OCI-LY7 (cell line): ENCODE data around the gene LARGE1. TPM values are rescaled to one million over a fixed set of nuclear protein-coding genes. Genes with fewer than 3 reads are reported as not detected.
A peak's percentile ranks its signal among the peaks of the same experiment; 100 is the strongest.

Experiments
- BruUV-seq: library from RNA; stranded (reverse); fragments of 400-500 nt; replicated peaks from 2 replicates; lab custom pipeline; 2021; lab: Mats Ljungman, UMichigan
- CTCF ChIA-PET: fragments of 300-600 bp; sonication (Branson Sonifier 250); formaldehyde crosslinking; loops from one replicate; lab custom pipeline; 2022; ENCODE audit warnings: antibody characterized with exemption; ENCODE audit not compliant: unreplicated experiment; lab: Charles Lee
- POLR2A ChIA-PET: fragments of 300-600 bp; sonication (Branson Sonifier 250); formaldehyde crosslinking; loops from one replicate; lab custom pipeline; 2022; ENCODE audit warnings: antibody characterized with exemption; lab: Charles Lee
- DNase-seq: peaks from one replicate; pipeline ENCODE4 v3.0.0-alpha.2; 2015; ENCODE audit warnings: low spot score
- H2AFZ ChIP-seq: fragments of 200-600 bp; sonication (generic), shearing (Covaris generic); 2 replicates; pipeline ENCODE4 v1.6.1; 2014; ENCODE audit warnings: mild to moderate bottlenecking, antibody characterized with exemption, low read length, moderate library complexity
- H3K27ac ChIP-seq: fragments of 200-600 bp; sonication (generic); 2 replicates; pipeline ENCODE4 v1.5.1; 2014; ENCODE audit warnings: mixed run types, low read depth, mild to moderate bottlenecking, moderate library complexity, low read length, inconsistent platforms; ENCODE audit not compliant: poor library complexity, severe bottlenecking
- H3K36me3 ChIP-seq: fragments of 200-600 bp; sonication (generic); 2 replicates; pipeline ENCODE4 v1.6.1; 2014; ENCODE audit warnings: mild to moderate bottlenecking, antibody characterized with exemption, low read length, moderate library complexity, mixed read lengths; ENCODE audit not compliant: insufficient read depth
- H3K4me1 ChIP-seq: fragments of 200-600 bp; sonication (generic); 2 replicates; pipeline ENCODE4 v1.5.1; 2014; ENCODE audit warnings: mild to moderate bottlenecking, low read length; ENCODE audit not compliant: insufficient read depth, poor library complexity, severe bottlenecking
- H3K4me2 ChIP-seq: fragments of 200-600 bp; sonication (generic); 2 replicates; pipeline ENCODE4 v1.6.1; 2014; ENCODE audit warnings: mild to moderate bottlenecking, low read length
- H3K4me3 ChIP-seq: fragments of 200-600 bp; sonication (generic); 2 replicates; pipeline ENCODE4 v1.5.1; 2014; ENCODE audit warnings: mild to moderate bottlenecking, low read depth, low read length; ENCODE audit not compliant: poor library complexity, severe bottlenecking
- H3K79me2 ChIP-seq: fragments of 200-600 bp; sonication (generic); 2 replicates; pipeline ENCODE4 v1.6.1; 2016; ENCODE audit warnings: low read depth, mild to moderate bottlenecking, low read length, moderate library complexity, mixed read lengths; ENCODE audit not compliant: insufficient read depth
- H3K9me2 ChIP-seq: fragments of 200-600 bp; sonication (generic); 2 replicates; pipeline ENCODE4 v1.6.1; 2016; ENCODE audit warnings: mild to moderate bottlenecking, low read length, mixed read lengths; ENCODE audit not compliant: insufficient read depth
- H3K9me3 ChIP-seq: fragments of 200-600 bp; sonication (generic); 2 replicates; pipeline ENCODE4 v1.6.1; 2014; ENCODE audit warnings: mild to moderate bottlenecking, mixed run types, low read length, mixed read lengths
- H4K20me1 ChIP-seq: fragments of 200-600 bp; sonication (generic); 2 replicates; pipeline ENCODE4 v1.6.1; 2014; ENCODE audit warnings: mild to moderate bottlenecking, antibody characterized with exemption, low read length, moderate library complexity, mixed read lengths; ENCODE audit not compliant: insufficient read depth
- CTCF ChIP-seq: fragments of 200-600 bp; sonication (generic); conservative IDR thresholded peaks from 2 replicates; pipeline ENCODE4 v1.5.1; 2014; ENCODE audit warnings: mild to moderate bottlenecking, antibody characterized with exemption, low read length, moderate library complexity, mixed read lengths
- EZH2phosphoT487 ChIP-seq: fragments of 200-600 bp; sonication (generic); IDR thresholded peaks from 2 replicates; pipeline ENCODE4 v1.6.1; 2018; ENCODE audit warnings: low read depth, borderline replicate concordance, mild to moderate bottlenecking, mixed run types, antibody characterized with exemption, low read length, moderate library complexity, mixed read lengths
- intact Hi-C: fragments of 100-400 bp; cut with micrococcal nuclease; formaldehyde crosslinking; loops from one replicate; pipeline ENCODE4 v1.10.0; 2022; ENCODE audit not compliant: unreplicated experiment
- total RNA-seq, 2 experiments: library from RNA; depleted of rRNA in 1 of 2; stranded (reverse); fragments of >200 nt in 1 of 2; shearing (Covaris generic) in 1 of 2; gene quantifications; 2 replicates each; pipeline ENCODE4 v1.2.3, GENCODE V29; 2014 to 2022

Gene LARGE1
- total RNA-seq, 2 experiments from 2014 or later = 31.5 to 31.9 TPM

- H3K36me3 ChIP-seq = no peaks in the 10 kb centered on the region
- H3K27ac ChIP-seq = no peak overlapping the region
- H3K4me1 ChIP-seq = peaks cover 25% of the 10 kb centered on the region
- DNase-seq = peak; percentile 87
- intact Hi-C loops = loop anchor here (2.0 to 5.0 kb wide), 2 partner anchors 181 to 606 kb away; no protein-coding TSS in a partner anchor
- H3K4me2 ChIP-seq = 0 out of 2 replicates have a peak overlapping the region, but pooled peaks have one; percentile 2
- peak; percentile 90 for TF ChIP-seq CTCF
- no peak for TF ChIP-seq EZH2phosphoT487
- ChIA-PET CTCF (interaction anchor here (0.6 to 1.1 kb wide), 2 partner anchors 405 to 622 kb away, joined by 3 read pairs; no protein-coding TSS in a partner anchor), POLR2A (interaction anchor here (1.0 to 1.6 kb wide), 3 partner anchors 70 to 404 kb away, joined by 3 to 4 read pairs (median 3); no protein-coding TSS in a partner anchor)
- no peaks in the 10 kb centered on the region for H3K79me2 ChIP-seq
- no peaks in the 10 kb centered on the region for H3K9me2 ChIP-seq
- BruUV-seq = no TSS peak
- H2AFZ ChIP-seq = no peak overlapping the region
- no peaks in the 10 kb centered on the region for H3K9me3 ChIP-seq
- H4K20me1 ChIP-seq = peaks cover 6% of the 10 kb centered on the region; the same call in 1 of the 2 replicates
- no peak overlapping the region for H3K4me3 ChIP-seq
These were observed 3.5 kb upstream of the LARGE1 start for GRCh38 chr22:33923660-33924246.

- Histone ChIP-seq H3K4me1 (peaks cover 32% of the 10 kb centered on the region), H4K20me1 (peaks cover 13% of the 10 kb centered on the region; the same call in 1 of the 2 replicates), H3K36me3 (no peaks in the 10 kb centered on the region), H3K9me2 (no peaks in the 10 kb centered on the region), H3K4me3 (peak overlapping the region; percentile 74), H3K4me2 (peak overlapping the region; percentile 100), H3K27ac (no peak overlapping the region), H3K79me2 (no peaks in the 10 kb centered on the region), H3K9me3 (no peaks in the 10 kb centered on the region), H2AFZ (peak overlapping the region; percentile 56; the same call in 1 of the 2 replicates)
- intact Hi-C loops = loop anchor here (2.0 to 5.0 kb wide), 2 partner anchors 182 to 606 kb away; no protein-coding TSS in a partner anchor
- ChIA-PET CTCF (interaction anchor here (0.6 to 1.3 kb wide), 4 partner anchors 404 to 624 kb away, joined by 3 to 7 read pairs (median 4); no protein-coding TSS in a partner anchor), POLR2A (interaction anchor here (1.0 to 1.6 kb wide), 4 partner anchors 33 to 403 kb away, joined by 3 to 4 read pairs (median 4); no protein-coding TSS in a partner anchor)
- no peak for DNase-seq
- no TSS peak for BruUV-seq
- TF ChIP-seq EZH2phosphoT487 = no peak
- no peak for TF ChIP-seq CTCF
These were observed 2.8 kb upstream of the LARGE1 start for GRCh38 chr22:33923033-33923432.
